ENCODE measurements around the gene LECT2. TPM values are rescaled to one million over a fixed set of nuclear protein-coding genes. Genes with fewer than 3 reads are reported as not detected.

LECT2 gene
- total RNA-seq, 1 donor from 2014 or later, result not detected

- Histone ChIP-seq H3K36me3 (ENCODE audit: control insufficient read depth, insufficient read depth, low read length) (no peaks in the 10 kb centered on the region), H3K27me3 (ENCODE audit: control insufficient read depth, insufficient read depth, low read length) (no peaks in the 10 kb centered on the region), H3K4me3 (ENCODE audit: low read depth, low read length) (no peak overlapping the region)
- DNase-seq (ENCODE audit: low read depth), result peak; percentile 84
- TF ChIP-seq, protein P1, sequence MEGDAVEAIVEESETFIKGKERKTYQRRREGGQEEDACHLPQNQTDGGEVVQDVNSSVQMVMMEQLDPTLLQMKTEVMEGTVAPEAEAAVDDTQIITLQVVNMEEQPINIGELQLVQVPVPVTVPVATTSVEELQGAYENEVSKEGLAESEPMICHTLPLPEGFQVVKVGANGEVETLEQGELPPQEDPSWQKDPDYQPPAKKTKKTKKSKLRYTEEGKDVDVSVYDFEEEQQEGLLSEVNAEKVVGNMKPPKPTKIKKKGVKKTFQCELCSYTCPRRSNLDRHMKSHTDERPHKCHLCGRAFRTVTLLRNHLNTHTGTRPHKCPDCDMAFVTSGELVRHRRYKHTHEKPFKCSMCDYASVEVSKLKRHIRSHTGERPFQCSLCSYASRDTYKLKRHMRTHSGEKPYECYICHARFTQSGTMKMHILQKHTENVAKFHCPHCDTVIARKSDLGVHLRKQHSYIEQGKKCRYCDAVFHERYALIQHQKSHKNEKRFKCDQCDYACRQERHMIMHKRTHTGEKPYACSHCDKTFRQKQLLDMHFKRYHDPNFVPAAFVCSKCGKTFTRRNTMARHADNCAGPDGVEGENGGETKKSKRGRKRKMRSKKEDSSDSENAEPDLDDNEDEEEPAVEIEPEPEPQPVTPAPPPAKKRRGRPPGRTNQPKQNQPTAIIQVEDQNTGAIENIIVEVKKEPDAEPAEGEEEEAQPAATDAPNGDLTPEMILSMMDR (IDR thresholded peaks at IDR 0.05; ENCODE audit: insufficient read depth, low read length, severe bottlenecking), result no peak
- peak; percentile 77 for FAIRE-seq
Measured at GRCh38 chr5:135973323-135974020, 18.7 kb upstream of the LECT2 start.

DNA sequence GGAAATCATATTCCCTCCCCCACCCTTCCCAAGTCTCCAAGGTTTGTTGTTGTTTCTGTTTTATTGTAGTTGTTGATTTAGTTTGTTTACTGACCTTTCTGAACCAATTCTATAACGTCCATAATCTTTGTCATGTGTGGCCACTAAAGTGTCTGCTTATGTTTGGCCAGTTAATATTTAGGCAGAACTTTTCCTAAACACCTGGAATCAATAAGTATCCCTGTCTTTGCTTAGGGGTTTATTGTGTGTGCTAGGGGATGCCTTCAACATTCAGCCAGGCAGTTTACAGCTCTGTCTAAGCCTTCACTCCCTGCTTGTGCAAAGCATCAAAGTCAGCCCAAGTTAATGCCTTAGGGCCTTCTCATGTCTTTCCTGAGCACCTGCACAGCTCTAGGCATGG is 16.9 kb upstream of the LECT2 start:
- Histone ChIP-seq H3K36me3 (ENCODE audit: control insufficient read depth, insufficient read depth, low read length) (no peaks in the 10 kb centered on the region), H3K27me3 (ENCODE audit: control insufficient read depth, insufficient read depth, low read length) (no peaks in the 10 kb centered on the region), H3K4me3 (ENCODE audit: low read depth, low read length) (no peak overlapping the region)
- FAIRE-seq (no peak), DNase-seq (ENCODE audit: low read depth) (no peak)
- TF ChIP-seq, protein P1 (IDR thresholded peaks at IDR 0.05; ENCODE audit: insufficient read depth, low read length, severe bottlenecking), result no peak

DNA sequence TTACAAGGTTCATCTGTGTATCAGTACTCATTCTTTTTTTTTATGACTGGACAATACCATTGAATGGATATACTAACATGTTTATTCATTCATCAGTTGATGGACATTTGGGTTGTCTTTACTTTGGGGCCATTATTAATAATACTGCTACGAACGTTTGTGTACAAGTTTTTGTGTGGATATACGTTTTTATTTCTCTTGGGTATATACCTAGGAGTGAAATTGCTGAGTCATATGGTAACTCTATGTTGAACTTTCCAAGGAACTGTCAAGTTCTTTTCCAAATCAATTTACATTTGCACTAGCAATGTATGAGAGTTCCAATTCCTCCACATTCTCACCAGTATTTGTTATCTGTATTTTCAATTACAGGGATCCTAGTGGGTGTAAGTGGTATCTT is 12.0 kb upstream of the LECT2 start:
- H3K36me3 ChIP-seq (ENCODE audit: control insufficient read depth, insufficient read depth, low read length), result no peaks in the 10 kb centered on the region
- H3K27me3 ChIP-seq (ENCODE audit: control insufficient read depth, insufficient read depth, low read length), result no peaks in the 10 kb centered on the region
- DNase-seq (ENCODE audit: low read depth) (no peak), FAIRE-seq (no peak)
- TF ChIP-seq, protein P1 (IDR thresholded peaks at IDR 0.05; ENCODE audit: insufficient read depth, low read length, severe bottlenecking), result no peak
- no peak overlapping the region for H3K4me3 ChIP-seq (ENCODE audit: low read depth, low read length)

- H3K36me3 ChIP-seq (ENCODE audit: control insufficient read depth, insufficient read depth, low read length), result no peaks in the 10 kb centered on the region
- TF ChIP-seq, protein P1 (IDR thresholded peaks at IDR 0.05; ENCODE audit: insufficient read depth, low read length, severe bottlenecking), result no peak
- no peak overlapping the region for H3K4me3 ChIP-seq (ENCODE audit: low read depth, low read length)
- FAIRE-seq, result no peak
- DNase-seq (ENCODE audit: low read depth), result no peak
- H3K27me3 ChIP-seq (ENCODE audit: control insufficient read depth, insufficient read depth, low read length), result no peaks in the 10 kb centered on the region
Measured at GRCh38 chr5:135966165-135966564, 11.4 kb upstream of the LECT2 start.

DNA sequence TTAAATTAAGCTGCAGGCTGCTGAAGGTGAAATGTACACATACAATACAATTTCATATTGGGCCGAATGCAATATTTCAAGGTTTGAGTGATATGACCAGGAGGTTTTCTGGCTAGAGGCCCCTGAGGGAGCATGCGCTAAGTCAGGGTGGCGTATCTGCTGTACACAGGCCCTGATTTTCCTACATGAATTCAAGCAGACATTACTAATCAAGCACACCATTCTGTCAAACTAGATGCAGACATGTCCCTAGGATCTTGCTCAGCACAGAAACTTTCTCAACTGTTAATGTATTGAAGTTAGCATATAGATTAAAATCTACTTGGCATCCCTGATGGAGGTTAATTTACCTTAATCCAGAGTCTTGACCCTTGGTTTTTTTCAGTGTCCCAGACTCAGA is 10.7 kb upstream of the LECT2 start:
- TF ChIP-seq, protein P1 (IDR thresholded peaks at IDR 0.05; ENCODE audit: insufficient read depth, low read length, severe bottlenecking), result no peak
- Histone ChIP-seq H3K27me3 (ENCODE audit: control insufficient read depth, insufficient read depth, low read length) (no peaks in the 10 kb centered on the region), H3K4me3 (ENCODE audit: low read depth, low read length) (no peak overlapping the region), H3K36me3 (ENCODE audit: control insufficient read depth, insufficient read depth, low read length) (no peaks in the 10 kb centered on the region)
- DNase-seq (ENCODE audit: low read depth) (no peak), FAIRE-seq (no peak)

Measured in bronchial epithelial cell (primary cell).